Activated gamma-delta T cell treated with anti-CD3 and anti-CD28 coated beads, Interleukin-2, amount 50 U/mL, for 16 hours (primary cell): ENCODE measurements around the gene PYGO1.
"Not testable (repeated sequence)": the region's sequence is repeated elsewhere in the genome, so short reads cannot be mapped to it uniquely, and the experiment has no call there.

Source experiments
- DNase-seq: peaks from one replicate; pipeline ENCODE4 v3.0.0-alpha.2; 2020; ENCODE audit warnings: low read depth

PYGO1 gene

GRCh38 chr15:55564347-55565145, 23.6 kb downstream of the PYGO1 start:
- no peak for DNase-seq

GRCh38 chr15:55562601-55563000, 25.5 kb downstream of the PYGO1 start:
- no peak for DNase-seq

GRCh38 chr15:55555089-55555488, 33.1 kb downstream of the PYGO1 start:
- no peak for DNase-seq

- no peak for DNase-seq
Measured at GRCh38 chr15:55552926-55553325, 35.2 kb downstream of the PYGO1 start.

- DNase-seq = no peak
Measured at GRCh38 chr15:55552451-55552850, 35.7 kb downstream of the PYGO1 start.

GRCh38 chr15:55549305-55549704, 38.8 kb downstream of the PYGO1 start:
- no peak for DNase-seq

- no peak for DNase-seq
Measured at GRCh38 chr15:55546718-55547117, 41.4 kb downstream of the PYGO1 start.

GRCh38 chr15:55535436-55535835, 52.7 kb downstream of the PYGO1 start:
- DNase-seq = no peak

- no peak for DNase-seq
Measured at GRCh38 chr15:55532944-55533343, 55.2 kb downstream of the PYGO1 start.

- DNase-seq = no peak
Measured at GRCh38 chr15:55530861-55531313, 57.3 kb downstream of the PYGO1 start.

GRCh38 chr15:55528812-55529211, 59.3 kb downstream of the PYGO1 start:
- DNase-seq = no peak

GRCh38 chr15:55527150-55527549, 61.0 kb downstream of the PYGO1 start:
- no peak for DNase-seq

GRCh38 chr15:55526559-55527036, 61.5 kb downstream of the PYGO1 start:
- no peak for DNase-seq

GRCh38 chr15:55522742-55523450, 65.2 kb downstream of the PYGO1 start:
- no peak for DNase-seq

GRCh38 chr15:55518641-55519040, 69.5 kb downstream of the PYGO1 start:
- no peak for DNase-seq

GRCh38 chr15:55518009-55518408, 70.1 kb downstream of the PYGO1 start:
- DNase-seq = no peak

- no peak for DNase-seq
Measured at GRCh38 chr15:55515991-55516776, 72.0 kb downstream of the PYGO1 start.

GRCh38 chr15:55515491-55515890, 72.7 kb downstream of the PYGO1 start:
- no peak for DNase-seq

- no peak for DNase-seq
Measured at GRCh38 chr15:55514414-55514850, 73.7 kb downstream of the PYGO1 start.

- DNase-seq = not testable (repeated sequence)
Measured at GRCh38 chr15:55513621-55514413, 74.3 kb downstream of the PYGO1 start.

GRCh38 chr15:55513152-55513551, 75.0 kb downstream of the PYGO1 start:
- no peak for DNase-seq

GRCh38 chr15:55507567-55507966, 80.6 kb downstream of the PYGO1 start:
- DNase-seq = no peak
